ENCODE data around the gene ZNF678.

ZNF678 gene

GRCh38 chr1:227718932-227719331, 155.6 kb downstream of the ZNF678 start:
- no peak for DNase-seq (ENCODE audit: low read depth in 2 of 2)

- DNase-seq (ENCODE audit: low read depth in 2 of 2), result no peak
Measured at GRCh38 chr1:227723474-227723873, 160.1 kb downstream of the ZNF678 start.

- DNase-seq (ENCODE audit: low read depth in 2 of 2), result no peak
Measured at GRCh38 chr1:227725046-227725445, 161.7 kb downstream of the ZNF678 start.

GRCh38 chr1:227726318-227726717, 163.0 kb downstream of the ZNF678 start:
- no peak for DNase-seq (ENCODE audit: low read depth in 2 of 2)
